DOHH2 (cell line): ENCODE data around the gene REEP1.

Experiments
- H3F3A ChIP-seq: fragments of 200-600 bp; sonication (generic), shearing (Covaris generic); 2 replicates; pipeline ENCODE4 v1.6.0; 2016; ENCODE audit warnings: antibody characterized with exemption, mild to moderate bottlenecking; ENCODE audit not compliant: control insufficient read depth, insufficient read depth
- H3K27ac ChIP-seq: fragments of 200-600 bp; sonication (generic); 2 replicates; pipeline ENCODE4 v1.5.1; 2014; ENCODE audit warnings: low read depth, mild to moderate bottlenecking, low read length, moderate library complexity
- H3K27me3 ChIP-seq: fragments of 200-600 bp; sonication (generic); 2 replicates; pipeline ENCODE4 v1.6.1; 2014; ENCODE audit warnings: mild to moderate bottlenecking, low read length, mixed read lengths; ENCODE audit not compliant: control insufficient read depth
- H3K36me3 ChIP-seq: fragments of 200-600 bp; sonication (generic); 2 replicates; pipeline ENCODE4 v1.6.1; 2014; ENCODE audit warnings: mild to moderate bottlenecking, low read length, moderate library complexity, mixed read lengths; ENCODE audit not compliant: control insufficient read depth
- H3K4me1 ChIP-seq: fragments of 200-600 bp; sonication (generic); 2 replicates; pipeline ENCODE4 v1.6.1; 2014; ENCODE audit warnings: mild to moderate bottlenecking, low read length, mixed read lengths; ENCODE audit not compliant: control insufficient read depth
- H3K4me2 ChIP-seq: fragments of 200-600 bp; sonication (generic); 2 replicates; pipeline ENCODE4 v1.6.0; 2014; ENCODE audit warnings: mild to moderate bottlenecking, low read length, moderate library complexity
- H3K4me3 ChIP-seq: fragments of 200-600 bp; sonication (generic); 2 replicates; pipeline ENCODE4 v1.5.1; 2014; ENCODE audit warnings: mild to moderate bottlenecking, low read length, mixed read lengths
- H3K79me2 ChIP-seq: fragments of 200-600 bp; sonication (generic); 2 replicates; pipeline ENCODE4 v1.6.1; 2014; ENCODE audit warnings: mild to moderate bottlenecking, low read length, mixed read lengths; ENCODE audit not compliant: control insufficient read depth
- H3K9me2 ChIP-seq: fragments of 200-600 bp; sonication (generic); replicated peaks from 2 replicates; pipeline ENCODE4 v1.6.1; 2014; ENCODE audit warnings: mild to moderate bottlenecking, low read length, mixed read lengths; ENCODE audit not compliant: control insufficient read depth
- H3K9me3 ChIP-seq: fragments of 200-600 bp; sonication (generic); 2 replicates; pipeline ENCODE4 v1.6.1; 2014; ENCODE audit warnings: antibody characterized with exemption, low read length, mixed read lengths; ENCODE audit not compliant: control insufficient read depth, insufficient read depth
- H4K20me1 ChIP-seq: fragments of 200-600 bp; sonication (generic); 2 replicates; pipeline ENCODE4 v1.6.0; 2014; ENCODE audit warnings: low read depth, mild to moderate bottlenecking, antibody characterized with exemption, low read length, moderate library complexity; ENCODE audit not compliant: control insufficient read depth, insufficient read depth
- CTCF ChIP-seq: fragments of 200-600 bp; sonication (generic); IDR thresholded peaks from one replicate; pipeline ENCODE4 v1.5.1; 2014; ENCODE audit warnings: antibody characterized with exemption, mild to moderate bottlenecking, low read depth, low read length; ENCODE audit not compliant: poor library complexity, severe bottlenecking
- EZH2phosphoT487 ChIP-seq: fragments of 200-600 bp; sonication (generic); IDR thresholded peaks from 2 replicates; pipeline ENCODE4 v1.6.1; 2017; ENCODE audit warnings: borderline replicate concordance, mild to moderate bottlenecking, antibody characterized with exemption, low read length, moderate library complexity, mixed read lengths

Gene REEP1

GRCh38 chr2:86336675-86337243 is 667 bp downstream of the REEP1 start:
- H3K27me3 ChIP-seq = peaks cover 41% of the 10 kb centered on the region
- H3K36me3 ChIP-seq = no peaks in the 10 kb centered on the region
- H3K9me2 ChIP-seq = no peaks in the 10 kb centered on the region
- no peaks in the 10 kb centered on the region for H4K20me1 ChIP-seq
- H3K4me1 ChIP-seq = no peaks in the 10 kb centered on the region
- no peaks in the 10 kb centered on the region for H3K79me2 ChIP-seq
- no peak overlapping the region for H3K4me2 ChIP-seq
- no peaks in the 10 kb centered on the region for H3F3A ChIP-seq
- TF ChIP-seq EZH2phosphoT487 = peak; percentile 67; the same call in 1 of the 2 replicates
- no peak for TF ChIP-seq CTCF
- no peak overlapping the region for H3K27ac ChIP-seq
- H3K4me3 ChIP-seq = no peak overlapping the region
- H3K9me3 ChIP-seq = no peaks in the 10 kb centered on the region

GRCh38 chr2:86335865-86336674 is 1.4 kb downstream of the REEP1 start:
- no peaks in the 10 kb centered on the region for H3K36me3 ChIP-seq
- TF ChIP-seq CTCF (no peak), EZH2phosphoT487 (no peak)
- no peak overlapping the region for H3K4me3 ChIP-seq
- no peaks in the 10 kb centered on the region for H3K4me1 ChIP-seq
- no peaks in the 10 kb centered on the region for H3K9me3 ChIP-seq
- no peaks in the 10 kb centered on the region for H3K79me2 ChIP-seq
- no peak overlapping the region for H3K4me2 ChIP-seq
- no peaks in the 10 kb centered on the region for H3F3A ChIP-seq
- no peaks in the 10 kb centered on the region for H4K20me1 ChIP-seq
- H3K27me3 ChIP-seq = peaks cover 39% of the 10 kb centered on the region
- no peaks in the 10 kb centered on the region for H3K9me2 ChIP-seq
- no peak overlapping the region for H3K27ac ChIP-seq

GRCh38 chr2:86333378-86333777 is 4.0 kb downstream of the REEP1 start:
- TF ChIP-seq EZH2phosphoT487 (no peak), CTCF (no peak)
- H3K4me3 ChIP-seq = no peak overlapping the region
- H4K20me1 ChIP-seq = no peaks in the 10 kb centered on the region
- H3K27me3 ChIP-seq = peaks cover 24% of the 10 kb centered on the region
- no peaks in the 10 kb centered on the region for H3K79me2 ChIP-seq
- H3K4me1 ChIP-seq = no peaks in the 10 kb centered on the region
- H3K36me3 ChIP-seq = no peaks in the 10 kb centered on the region
- no peaks in the 10 kb centered on the region for H3F3A ChIP-seq
- no peak overlapping the region for H3K27ac ChIP-seq
- no peaks in the 10 kb centered on the region for H3K9me3 ChIP-seq
- no peaks in the 10 kb centered on the region for H3K9me2 ChIP-seq
- H3K4me2 ChIP-seq = no peak overlapping the region
